Left lung (tissue), 10 donors: ENCODE data around the gene MTHFD1L. TPM values are rescaled to one million over a fixed set of nuclear protein-coding genes. Genes with fewer than 3 reads are reported as not detected.

Experiments
- ATAC-seq: fragments of 200-7000 bp; cut with Tn5 transposase; one replicate; pipeline ENCODE4 v1.9.1; 2020; ENCODE audit warnings: moderate library complexity
- DNase-seq, 4 donors: peaks; one replicate each; pipeline ENCODE4 v3.0.0-alpha.2; 2013 to 2020
- H3K27ac ChIP-seq, 2 donors: fragments of 200-600 bp; sonication (generic) in 1 of 2; one replicate each; pipeline versions ENCODE4 v1.5.0 to v1.8.0; 2020 to 2021
- H3K27me3 ChIP-seq, 2 donors: fragments of 200-600 bp; sonication (generic) in 1 of 2; one replicate each; pipeline versions ENCODE4 v1.5.0 to v1.8.0; 2020 to 2021
- H3K36me3 ChIP-seq, 2 donors: fragments of 200-600 bp; sonication (generic) in 1 of 2; one replicate each; pipeline versions ENCODE4 v1.5.0 to v1.8.0; 2020 to 2021
- H3K4me1 ChIP-seq, 2 donors: fragments of 200-600 bp; one replicate each; pipeline ENCODE4 v1.8.0; 2021
- H3K4me3 ChIP-seq, 2 donors: fragments of 200-600 bp; sonication (generic) in 1 of 2; one replicate each; pipeline versions ENCODE4 v1.5.0 to v1.8.0; 2020 to 2021; ENCODE audit warnings: mild to moderate bottlenecking in 1 of 2
- H3K9me3 ChIP-seq, 2 donors: fragments of 200-600 bp; sonication (generic) in 1 of 2; one replicate each; pipeline versions ENCODE4 v1.5.0 to v1.8.0; 2020 to 2021
- intact Hi-C, 2 donors: fragments of 100-400 bp; cut with DNase I; formaldehyde crosslinking; loops; one replicate each; pipeline versions ENCODE4 v1.11.2 to v1.14.2; 2022
- polyA plus RNA-seq, 6 donors: library from polyadenylated mRNA; unstranded; fragments of 120-200 nt; gene quantifications; one replicate each; pipeline ENCODE4 v1.2.1, GENCODE V29; 2013; ENCODE audit not compliant: insufficient read length in 6 of 6
- total RNA-seq, 2 donors: library from RNA; stranded (reverse); fragmentation: NEBNext Ultra II Directional; extraction: Animal tissue kit (Norgen Biotek cat#: 25700); gene quantifications; one replicate each; pipeline ENCODE4 v1.2.1, GENCODE V29; 2021
- TF ChIP-seq, protein P1 (sequence below), 2 donors: fragments of 200-600 bp; sonication (generic) in 1 of 2; IDR thresholded peaks; one replicate each; pipeline versions ENCODE4 v1.5.0 to v1.8.0; 2021; ENCODE audit warnings: antibody characterized with exemption in 2 of 2
- donor health status: DM: no; HTN: yes; CAD: no.
- donor health status: DM: no; HTN: no; CAD: no.

MTHFD1L gene
- total and polyA plus RNA-seq, 8 donors: 11.9 to 38.2 (median 16.0) TPM

- intact Hi-C loops: no loop called here
- Histone ChIP-seq H3K9me3 (no peaks in the 10 kb centered on the region), H3K27me3 (no peaks in the 10 kb centered on the region), H3K36me3 (peaks cover 0 to 44% of the 10 kb centered on the region in 2 donors), H3K27ac (no peak overlapping the region), H3K4me3 (no peak overlapping the region), H3K4me1 (peaks cover 0 to 12% of the 10 kb centered on the region in 2 donors)
- ATAC-seq: no peak
- TF ChIP-seq, protein P1, sequence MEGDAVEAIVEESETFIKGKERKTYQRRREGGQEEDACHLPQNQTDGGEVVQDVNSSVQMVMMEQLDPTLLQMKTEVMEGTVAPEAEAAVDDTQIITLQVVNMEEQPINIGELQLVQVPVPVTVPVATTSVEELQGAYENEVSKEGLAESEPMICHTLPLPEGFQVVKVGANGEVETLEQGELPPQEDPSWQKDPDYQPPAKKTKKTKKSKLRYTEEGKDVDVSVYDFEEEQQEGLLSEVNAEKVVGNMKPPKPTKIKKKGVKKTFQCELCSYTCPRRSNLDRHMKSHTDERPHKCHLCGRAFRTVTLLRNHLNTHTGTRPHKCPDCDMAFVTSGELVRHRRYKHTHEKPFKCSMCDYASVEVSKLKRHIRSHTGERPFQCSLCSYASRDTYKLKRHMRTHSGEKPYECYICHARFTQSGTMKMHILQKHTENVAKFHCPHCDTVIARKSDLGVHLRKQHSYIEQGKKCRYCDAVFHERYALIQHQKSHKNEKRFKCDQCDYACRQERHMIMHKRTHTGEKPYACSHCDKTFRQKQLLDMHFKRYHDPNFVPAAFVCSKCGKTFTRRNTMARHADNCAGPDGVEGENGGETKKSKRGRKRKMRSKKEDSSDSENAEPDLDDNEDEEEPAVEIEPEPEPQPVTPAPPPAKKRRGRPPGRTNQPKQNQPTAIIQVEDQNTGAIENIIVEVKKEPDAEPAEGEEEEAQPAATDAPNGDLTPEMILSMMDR (IDR thresholded peaks at IDR 0.05): no peak
- no peak for DNase-seq
These were observed 153.6 kb downstream of the MTHFD1L start for GRCh38 chr6:151018911-151019782.

DNA sequence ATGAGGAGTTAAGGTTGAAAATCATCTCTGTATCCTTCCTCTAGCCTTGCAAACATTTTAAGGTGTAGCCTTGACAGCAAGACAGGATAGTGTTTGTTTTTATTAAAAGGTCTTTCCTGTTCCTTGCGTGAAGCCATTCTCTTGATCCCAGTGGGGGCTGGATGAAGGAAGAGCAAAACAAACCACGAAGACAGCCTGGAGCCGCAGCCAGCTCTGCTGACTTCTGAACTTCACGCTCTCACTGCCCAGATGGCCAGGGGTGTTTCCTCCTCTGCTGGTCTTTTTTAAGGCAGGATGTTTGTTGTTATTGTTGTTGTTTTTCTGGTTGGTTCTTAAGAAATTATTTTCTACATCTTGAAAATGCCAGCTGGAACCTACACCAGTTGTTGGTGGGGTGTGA is 156.4 kb downstream of the MTHFD1L start:
- Histone ChIP-seq H3K36me3 (peaks cover 0 to 39% of the 10 kb centered on the region in 2 donors), H3K27me3 (no peaks in the 10 kb centered on the region), H3K9me3 (no peaks in the 10 kb centered on the region), H3K4me1 (peaks cover 0 to 6% of the 10 kb centered on the region in 2 donors), H3K27ac (peak overlapping the region in 1 of 2 donors; percentile 42), H3K4me3 (no peak overlapping the region)
- DNase-seq (no peak), ATAC-seq (no peak)
- TF ChIP-seq, protein P1 (IDR thresholded peaks at IDR 0.05): no peak
- intact Hi-C loops: no loop called here

DNA sequence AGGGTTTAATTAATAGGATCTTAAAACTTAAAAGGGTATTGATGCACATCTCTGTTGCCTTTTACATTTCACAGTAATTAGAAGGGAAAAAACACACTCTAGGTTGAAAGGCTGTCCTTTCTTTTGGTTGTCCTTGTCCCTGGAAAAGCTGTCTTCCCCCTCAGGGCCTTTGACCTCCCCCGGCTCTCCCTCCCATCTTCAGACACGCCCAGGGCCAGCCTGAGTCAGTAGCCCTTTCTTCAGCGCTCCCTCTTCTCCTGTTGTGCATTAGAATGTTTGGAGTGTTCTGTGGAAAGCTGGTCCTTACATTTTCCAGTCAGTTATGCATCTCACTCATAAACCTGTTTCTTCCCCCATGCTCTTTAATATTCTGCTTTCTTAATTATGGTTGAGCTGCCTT is 157.0 kb downstream of the MTHFD1L start:
- Histone ChIP-seq H3K4me3 (no peak overlapping the region), H3K27ac (no peak overlapping the region), H3K27me3 (no peaks in the 10 kb centered on the region), H3K36me3 (peaks cover 0 to 34% of the 10 kb centered on the region in 2 donors), H3K9me3 (no peaks in the 10 kb centered on the region), H3K4me1 (peaks cover 0 to 6% of the 10 kb centered on the region in 2 donors)
- intact Hi-C loops: no loop called here
- TF ChIP-seq, protein P1 (IDR thresholded peaks at IDR 0.05): no peak
- no peak for DNase-seq
- no peak for ATAC-seq

DNA sequence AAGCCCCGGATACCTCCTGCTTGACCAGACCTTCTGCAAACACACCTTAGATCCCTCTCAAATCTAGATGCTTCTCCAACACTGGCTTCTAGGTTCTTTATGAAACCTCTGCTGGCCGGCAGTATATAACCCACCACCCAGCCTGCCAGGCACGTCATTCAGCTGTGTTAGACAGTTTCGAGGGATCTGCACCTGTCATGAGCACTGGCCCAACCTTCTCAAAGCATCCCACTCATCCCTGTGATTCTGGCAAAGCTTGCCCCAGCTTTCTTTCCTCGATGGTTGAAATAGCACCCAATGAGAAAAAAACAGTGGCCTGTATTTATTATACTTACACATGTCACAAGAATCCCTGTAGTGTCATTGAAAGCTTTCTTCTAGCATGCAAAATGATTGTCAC is 157.8 kb downstream of the MTHFD1L start:
- intact Hi-C loops: no loop called here
- Histone ChIP-seq H3K27me3 (no peaks in the 10 kb centered on the region), H3K27ac (no peak overlapping the region), H3K4me1 (peaks cover 0 to 6% of the 10 kb centered on the region in 2 donors), H3K9me3 (no peaks in the 10 kb centered on the region), H3K36me3 (peaks cover 0 to 27% of the 10 kb centered on the region in 2 donors), H3K4me3 (no peak overlapping the region)
- ATAC-seq: no peak
- no peak for DNase-seq
- TF ChIP-seq, protein P1 (IDR thresholded peaks at IDR 0.05): no peak

DNA sequence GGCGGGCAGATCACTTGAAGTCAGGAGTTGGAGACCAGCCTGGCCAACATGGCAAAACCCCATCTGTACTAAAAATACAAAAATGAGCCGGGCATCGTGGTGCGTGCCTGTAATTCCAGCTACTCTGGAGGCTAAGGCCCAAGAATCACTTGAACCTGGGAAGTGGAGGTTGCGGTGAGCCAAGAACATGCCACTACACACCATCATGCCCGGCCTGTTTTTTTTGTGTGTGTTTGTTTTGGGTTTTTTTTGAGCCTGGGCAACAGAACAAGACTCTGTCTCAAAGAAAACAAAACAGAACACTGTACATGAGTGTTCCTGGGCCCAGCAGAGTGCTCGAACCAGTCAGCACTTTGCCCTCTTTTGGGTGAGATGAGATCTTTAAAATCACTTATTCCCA is 159.1 kb downstream of the MTHFD1L start:
- Histone ChIP-seq H3K4me1 (peaks cover 0 to 6% of the 10 kb centered on the region in 2 donors), H3K9me3 (no peaks in the 10 kb centered on the region), H3K27me3 (no peaks in the 10 kb centered on the region), H3K27ac (no peak overlapping the region), H3K36me3 (peaks cover 0 to 16% of the 10 kb centered on the region in 2 donors), H3K4me3 (no peak overlapping the region)
- DNase-seq (no peak), ATAC-seq (peak; percentile 25)
- intact Hi-C loops: no loop called here
- TF ChIP-seq, protein P1 (IDR thresholded peaks at IDR 0.05): no peak
